GM12801 (cell line): Measurements from ENCODE around the gene SCLY.

Experiments used
- CTCF ChIP-seq: IDR thresholded peaks from one replicate; pipeline ENCODE4 v1.5.1; 2011; ENCODE audit warnings: control low read depth; ENCODE audit not compliant: insufficient read length; ENCODE audit errors: extremely low read depth

The SCLY gene

GRCh38 chr2:238096311-238097011 lies 35.7 kb downstream of the SCLY start:
- TF ChIP-seq CTCF, result no peak

DNA sequence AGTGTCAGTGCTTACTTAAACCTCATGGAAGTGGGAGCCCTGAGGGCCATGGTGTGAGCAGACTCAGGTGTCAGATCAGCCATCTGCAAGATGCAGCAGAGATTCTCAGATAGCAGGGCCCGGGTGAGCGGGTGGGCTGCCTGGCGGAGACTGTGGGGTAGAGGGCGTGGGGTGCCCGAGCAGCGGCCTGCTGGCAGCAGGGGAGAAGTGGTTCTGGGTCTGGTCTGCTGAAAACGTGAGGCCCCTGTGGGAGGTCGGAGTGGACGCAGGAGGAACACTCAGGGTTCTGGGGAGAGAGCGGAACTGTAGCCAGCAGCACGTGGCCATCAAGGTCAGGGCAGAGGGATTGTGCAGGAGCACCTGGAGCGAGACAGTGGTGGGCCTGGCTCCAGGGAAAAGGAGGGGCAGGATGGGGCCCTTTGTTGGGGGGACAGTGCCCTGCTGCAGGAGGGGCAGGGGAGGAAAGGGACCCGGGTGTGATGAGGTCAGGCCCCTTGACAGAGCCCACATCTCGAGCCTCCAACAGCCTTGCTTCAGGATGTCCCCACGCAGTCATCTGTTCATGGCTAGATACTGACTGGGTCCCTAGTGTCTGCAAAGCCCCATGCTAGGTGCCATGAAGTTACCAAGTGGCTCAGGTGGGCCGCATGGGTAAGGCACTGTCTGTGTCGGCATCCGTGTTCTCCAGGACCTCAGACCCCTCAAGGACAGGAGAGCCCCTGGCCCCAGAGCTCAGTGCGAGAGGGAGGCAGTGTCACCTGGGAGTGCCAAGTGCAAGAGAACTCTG lies 36.6 kb downstream of the SCLY start:
- no peak for TF ChIP-seq CTCF

- TF ChIP-seq CTCF, result no peak
Observed at GRCh38 chr2:238097988-238098871, 37.4 kb downstream of the SCLY start.

GRCh38 chr2:238098901-238099713 lies 38.3 kb downstream of the SCLY start:
- TF ChIP-seq CTCF, result no peak

DNA sequence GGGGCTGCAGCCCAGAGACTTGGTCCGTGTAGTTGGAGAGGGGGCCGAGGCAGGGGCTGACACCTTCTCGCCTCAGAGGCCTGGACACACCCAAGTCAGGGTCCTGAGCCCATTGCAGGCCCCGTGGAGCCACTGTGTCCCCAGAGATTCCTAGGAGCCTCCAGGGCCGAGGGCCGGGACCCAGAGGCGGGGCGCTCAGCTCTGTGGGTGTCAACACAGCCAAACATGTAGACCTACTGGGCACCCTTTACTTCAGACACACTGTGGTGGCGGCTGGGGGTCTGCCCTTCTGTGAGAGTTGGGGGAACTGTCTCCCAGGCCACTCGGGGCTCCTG lies 38.9 kb downstream of the SCLY start:
- TF ChIP-seq CTCF, result no peak

DNA sequence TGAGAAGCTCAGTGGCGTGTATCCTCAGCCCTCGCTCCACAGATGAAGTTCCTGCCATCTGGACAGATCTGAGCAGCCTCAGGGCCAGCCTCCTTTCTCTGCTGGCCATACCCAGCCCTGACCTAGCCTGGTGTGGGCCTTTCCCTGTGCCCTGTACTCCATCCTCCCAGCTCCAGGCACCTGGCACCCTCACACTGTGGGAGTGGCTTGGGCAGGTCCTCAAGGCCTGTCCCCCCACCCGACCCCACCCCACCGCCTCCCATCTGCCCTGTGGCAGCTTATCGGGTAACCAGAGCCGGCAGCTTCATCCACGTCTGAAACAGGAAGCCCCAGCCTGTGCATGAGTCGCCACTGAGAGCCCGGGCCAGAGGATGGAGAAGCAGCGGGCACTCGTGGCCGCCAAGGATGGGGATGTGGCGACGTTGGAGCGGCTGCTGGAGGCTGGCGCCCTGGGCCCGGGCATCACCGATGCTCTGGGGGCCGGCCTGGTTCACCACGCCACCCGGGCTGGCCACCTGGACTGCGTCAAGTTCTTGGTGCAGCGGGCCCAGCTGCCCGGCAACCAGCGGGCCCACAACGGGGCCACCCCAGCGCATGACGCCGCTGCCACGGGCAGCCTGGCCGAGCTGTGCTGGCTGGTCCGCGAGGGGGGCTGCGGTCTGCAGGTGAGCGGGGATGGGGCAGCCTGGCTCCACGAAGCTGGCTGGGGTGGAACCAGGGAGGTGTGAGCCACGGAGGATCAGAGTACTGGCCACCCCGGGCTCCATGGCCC lies 39.4 kb downstream of the SCLY start, which contains the start of gene ESPNL:
Gene ESPNL (plus strand): TSS at position 292 of the 772 bp plus-strand sequence. CDS start 80 bp downstream, at position 372.
- no peak for TF ChIP-seq CTCF
